Thoracic aorta (tissue), 2 donors: Measurements from ENCODE around the gene BAMBI. TPM values are rescaled to one million over a fixed set of nuclear protein-coding genes. Genes with fewer than 3 reads are reported as not detected.

Experiments
- ATAC-seq: fragments of 150-250 bp; one replicate; pipeline ENCODE4 v1.8.0; 2017; ENCODE audit warnings: low read depth; ENCODE audit not compliant: insufficient number of reproducible peaks, low FRiP score
- DNase-seq: peaks from one replicate; pipeline ENCODE4 v3.0.0-alpha.2; 2020; ENCODE audit warnings: low spot score
- H3K27ac ChIP-seq, 2 donors: fragments of 200-600 bp; sonication (generic); 1 replicate in 1 of 2; 2 replicates in 1 of 2; pipeline ENCODE4 v1.5.1; 2016; ENCODE audit warnings: mild to moderate bottlenecking in 2 of 2, moderate library complexity in 2 of 2
- H3K27me3 ChIP-seq: fragments of 200-600 bp; sonication (generic); replicated peaks from 2 replicates; pipeline ENCODE4 v1.6.0; 2016; ENCODE audit warnings: mild to moderate bottlenecking; ENCODE audit not compliant: insufficient read depth
- H3K36me3 ChIP-seq: fragments of 200-600 bp; sonication (generic); one replicate; pipeline ENCODE4 v1.5.1; 2016
- H3K4me1 ChIP-seq, 2 donors: fragments of 200-600 bp; sonication (generic); 1 replicate in 1 of 2; 2 replicates in 1 of 2; pipeline versions ENCODE4 v1.5.1 to v1.6.0; 2016; ENCODE audit warnings: low read depth in 2 of 2, mild to moderate bottlenecking in 1 of 2; ENCODE audit not compliant: control insufficient read depth in 1 of 2
- H3K4me3 ChIP-seq: fragments of 200-600 bp; sonication (generic); 2 replicates; pipeline ENCODE4 v1.5.1; 2016; ENCODE audit warnings: mild to moderate bottlenecking
- H3K9me3 ChIP-seq: fragments of 200-600 bp; sonication (generic); 2 replicates; pipeline ENCODE4 v1.5.1; 2016
- total RNA-seq, 2 donors: library from RNA; depleted of rRNA; stranded (reverse); fragments of >200 nt; gene quantifications; one replicate each; pipeline versions ENCODE4 v1.1.0 to v1.2.3, GENCODE V29; 2016
- TF ChIP-seq, protein P1 (sequence below): fragments of 200-600 bp; sonication (generic); IDR thresholded peaks from one replicate; pipeline ENCODE4 v1.5.1; 2019; ENCODE audit warnings: antibody characterized with exemption

Gene BAMBI
- total RNA-seq, 2 donors from 2014 or later, result 14.9 to 24.8 TPM

DNA sequence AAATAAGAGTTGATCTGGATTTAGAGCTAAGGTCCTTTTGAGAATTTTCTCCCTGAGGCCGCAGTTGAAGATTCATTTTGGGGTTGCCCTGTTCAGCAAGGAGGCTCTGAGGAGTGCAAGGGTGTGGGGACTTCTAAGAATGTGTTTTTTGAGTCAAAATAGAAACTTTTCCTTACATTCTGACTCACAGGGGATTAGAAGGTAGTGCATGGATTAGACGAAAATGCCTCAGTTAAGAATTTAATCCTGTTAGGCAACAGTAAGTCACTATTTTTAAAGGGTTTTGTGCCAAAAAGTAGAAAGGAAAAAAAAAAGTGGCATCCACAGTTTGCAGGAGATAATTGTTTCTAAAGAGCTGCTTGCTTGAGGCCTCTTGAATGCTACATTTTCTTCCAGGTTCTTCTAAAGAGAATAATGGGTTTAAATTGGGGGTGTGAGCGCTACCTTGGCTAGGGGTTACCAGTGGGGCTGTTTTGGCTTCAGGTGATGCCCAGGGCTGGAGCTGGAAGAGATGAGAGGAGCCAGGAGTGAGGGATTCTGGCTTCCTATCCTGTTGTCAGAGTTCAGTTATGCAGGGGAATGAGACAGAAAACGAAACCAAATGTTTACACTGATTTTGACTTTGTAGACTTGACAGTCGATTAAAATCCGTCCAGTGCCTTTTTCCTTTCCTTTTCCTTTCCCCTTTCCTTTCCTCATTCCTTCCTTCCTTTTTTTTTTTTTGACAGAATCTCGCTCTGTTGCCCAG lies 52.9 kb downstream of the BAMBI start:
- no peaks in the 10 kb centered on the region for H3K4me1 ChIP-seq
- H3K36me3 ChIP-seq, result no peaks in the 10 kb centered on the region
- H3K9me3 ChIP-seq, result peaks cover 2% of the 10 kb centered on the region
- no peak overlapping the region for H3K4me3 ChIP-seq
- ATAC-seq, result no peak
- no peak for DNase-seq
- no peaks in the 10 kb centered on the region for H3K27me3 ChIP-seq
- TF ChIP-seq, protein P1, sequence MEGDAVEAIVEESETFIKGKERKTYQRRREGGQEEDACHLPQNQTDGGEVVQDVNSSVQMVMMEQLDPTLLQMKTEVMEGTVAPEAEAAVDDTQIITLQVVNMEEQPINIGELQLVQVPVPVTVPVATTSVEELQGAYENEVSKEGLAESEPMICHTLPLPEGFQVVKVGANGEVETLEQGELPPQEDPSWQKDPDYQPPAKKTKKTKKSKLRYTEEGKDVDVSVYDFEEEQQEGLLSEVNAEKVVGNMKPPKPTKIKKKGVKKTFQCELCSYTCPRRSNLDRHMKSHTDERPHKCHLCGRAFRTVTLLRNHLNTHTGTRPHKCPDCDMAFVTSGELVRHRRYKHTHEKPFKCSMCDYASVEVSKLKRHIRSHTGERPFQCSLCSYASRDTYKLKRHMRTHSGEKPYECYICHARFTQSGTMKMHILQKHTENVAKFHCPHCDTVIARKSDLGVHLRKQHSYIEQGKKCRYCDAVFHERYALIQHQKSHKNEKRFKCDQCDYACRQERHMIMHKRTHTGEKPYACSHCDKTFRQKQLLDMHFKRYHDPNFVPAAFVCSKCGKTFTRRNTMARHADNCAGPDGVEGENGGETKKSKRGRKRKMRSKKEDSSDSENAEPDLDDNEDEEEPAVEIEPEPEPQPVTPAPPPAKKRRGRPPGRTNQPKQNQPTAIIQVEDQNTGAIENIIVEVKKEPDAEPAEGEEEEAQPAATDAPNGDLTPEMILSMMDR, result no peak
- no peak overlapping the region for H3K27ac ChIP-seq

DNA sequence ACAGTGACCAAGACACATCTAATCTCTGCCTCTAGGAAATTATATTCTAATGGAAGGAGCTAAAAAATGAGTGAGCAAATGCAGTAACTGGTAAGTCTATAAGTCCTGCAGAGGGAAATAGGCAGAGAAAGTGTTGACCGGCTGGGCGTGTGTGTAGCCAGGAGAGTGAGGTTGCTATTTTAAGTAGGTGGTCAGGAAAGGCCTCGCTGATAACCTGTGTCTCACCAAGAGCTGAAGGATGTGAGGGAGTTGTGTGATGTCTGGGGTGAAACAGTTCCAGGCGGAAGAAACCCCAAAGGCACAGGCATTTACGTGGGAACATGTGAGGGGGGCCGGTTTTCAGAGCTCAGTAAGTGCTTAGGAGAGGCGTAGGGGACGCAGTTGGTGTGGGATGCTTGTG lies 54.8 kb downstream of the BAMBI start:
- no peaks in the 10 kb centered on the region for H3K36me3 ChIP-seq
- peaks cover 2% of the 10 kb centered on the region for H3K9me3 ChIP-seq
- no peak overlapping the region for H3K4me3 ChIP-seq
- no peaks in the 10 kb centered on the region for H3K4me1 ChIP-seq
- H3K27me3 ChIP-seq, result no peaks in the 10 kb centered on the region
- H3K27ac ChIP-seq, result no peak overlapping the region
- DNase-seq, result no peak
- TF ChIP-seq, protein P1, result no peak
- ATAC-seq, result no peak

Other genes starting within 250 kb of the BAMBI start
- gene WAC, start 144.4 kb upstream of the BAMBI start, total RNA-seq, result 100 to 1,000 TPM; 102 to 142 TPM